Amygdala (tissue), 56 donors: ENCODE data around the gene AIF1.
A peak's percentile ranks its signal among the peaks of the same experiment; 100 is the strongest.

Experiments
- DNase-seq, 56 donors: peaks; one replicate each; lab custom pipeline; 2025; lab: John Stamatoyannopoulos, UW

The AIF1 gene

GRCh38 chr6:31660381-31661261, 45.6 kb downstream of the AIF1 start, which contains the start of gene C6orf47:
TSS of gene C6orf47 (minus strand) at chr6:31660778. CDS start at chr6:31659947, 831 bp downstream.
- peak in 55 of 56 donors; percentile 12 to 86 (median 57) for DNase-seq

GRCh38 chr6:31661262-31662123, 46.5 kb downstream of the AIF1 start:
- DNase-seq, result no peak

- no peak for DNase-seq
Observed at GRCh38 chr6:31662124-31662723, 47.2 kb downstream of the AIF1 start.

GRCh38 chr6:31663126-31663960, 48.3 kb downstream of the AIF1 start:
- no peak for DNase-seq

- peak in 3 of 56 donors; percentile 1 to 10 (median 8) for DNase-seq
Observed at GRCh38 chr6:31663961-31664789, 49.1 kb downstream of the AIF1 start.

- DNase-seq, result peak; percentile 28 to 96 (median 84)
Observed at GRCh38 chr6:31664790-31665500, 49.9 kb downstream of the AIF1 start, which contains the start of gene GPANK1. TSS of gene GPANK1 (minus strand) at chr6:31664997. CDS start at chr6:31664478, 519 bp downstream.

- DNase-seq, result peak; percentile 72 to 99 (median 98)
Observed at GRCh38 chr6:31665501-31666336, 50.7 kb downstream of the AIF1 start, which contains the start of gene CSNK2B. TSS of gene CSNK2B (plus strand) at chr6:31666080. CDS start at chr6:31666832, 752 bp downstream.

GRCh38 chr6:31666337-31666965, 51.4 kb downstream of the AIF1 start:
- DNase-seq, result no peak
